ENCODE results near the gene LCTL. TPM values are rescaled to one million over a fixed set of nuclear protein-coding genes. Genes with fewer than 3 reads are reported as not detected.
"Not testable (repeated sequence)": the region's sequence is repeated elsewhere in the genome, so short reads cannot be mapped to it uniquely, and the experiment has no call there.

LCTL gene
- total RNA-seq, 1 donor from 2014 or later = not detected

- not testable (repeated sequence) for DNase-seq (ENCODE audit: low spot score)
These were observed 62.7 kb downstream of the LCTL start for GRCh38 chr15:66503041-66503648.

- no peak for DNase-seq (ENCODE audit: low spot score)
These were observed 63.3 kb downstream of the LCTL start for GRCh38 chr15:66502491-66502890.

- not testable (repeated sequence) for DNase-seq (ENCODE audit: low spot score)
These were observed 65.5 kb downstream of the LCTL start for GRCh38 chr15:66500346-66500745.

GRCh38 chr15:66498501-66499386, 67.1 kb downstream of the LCTL start:
- no peak for DNase-seq (ENCODE audit: low spot score)

Other genes starting within 250 kb of the LCTL start
- gene TIPIN, start 209.3 kb downstream of the LCTL start, total RNA-seq = 10.6 TPM
- gene MAP2K1, start 179.1 kb downstream of the LCTL start, total RNA-seq = 23.1 TPM
- gene SNAPC5, start 68.2 kb downstream of the LCTL start, total RNA-seq = 29.2 TPM
- gene RPL4, start 61.1 kb downstream of the LCTL start, total RNA-seq = 2,079 TPM
- 9.0 TPM for gene ZWILCH, start 60.7 kb downstream of the LCTL start, total RNA-seq
- gene SMAD6, start 136.2 kb upstream of the LCTL start, total RNA-seq = 17.4 TPM